WTC11 (cell line): ENCODE measurements around the gene CAPZB.

Experiments
- ARID4B ChIP-seq: sonication (generic); formaldehyde crosslinking; IDR thresholded peaks from 2 replicates; pipeline ENCODE4 v1.8.0; 2023; ENCODE audit warnings: missing genetic modification reagents, mild to moderate bottlenecking, borderline replicate concordance
- CTCF ChIP-seq: fragments of 200-600 bp; IDR thresholded peaks from 2 replicates; pipeline ENCODE4 v1.8.0; 2022; ENCODE audit warnings: antibody characterized with exemption
- E2F4 ChIP-seq: sonication (generic); formaldehyde crosslinking; IDR thresholded peaks from 2 replicates; pipeline ENCODE4 v1.8.1; 2022; ENCODE audit warnings: low read depth, mild to moderate bottlenecking, moderate library complexity, missing genetic modification reagents, borderline replicate concordance
- ELF4 ChIP-seq: sonication (generic); formaldehyde crosslinking; IDR thresholded peaks from 2 replicates; pipeline ENCODE4 v1.8.1; 2022; ENCODE audit warnings: low read depth, mild to moderate bottlenecking, moderate library complexity, missing genetic modification reagents
- FOXP4 ChIP-seq: sonication (generic); formaldehyde crosslinking; IDR thresholded peaks from 2 replicates; pipeline ENCODE4 v1.8.0; 2022; ENCODE audit warnings: mild to moderate bottlenecking, missing genetic modification reagents
- SMAD3 ChIP-seq: sonication (generic); formaldehyde crosslinking; IDR thresholded peaks from 2 replicates; pipeline ENCODE4 v1.8.0; 2022; ENCODE audit warnings: missing genetic modification reagents, mild to moderate bottlenecking, borderline replicate concordance
- TF ChIP-seq, protein P1 (sequence below): sonication (generic); formaldehyde crosslinking; IDR thresholded peaks from 2 replicates; pipeline ENCODE4 v1.8.0; 2022; ENCODE audit warnings: mild to moderate bottlenecking, missing genetic modification reagents
- TF ChIP-seq, protein P2 (sequence below): sonication (generic); formaldehyde crosslinking; IDR thresholded peaks from 2 replicates; pipeline ENCODE4 v1.8.1; 2022; ENCODE audit warnings: low read depth, missing genetic modification reagents, borderline replicate concordance
- TF ChIP-seq, protein P3 (sequence below): sonication (generic); formaldehyde crosslinking; IDR thresholded peaks from 2 replicates; pipeline ENCODE4 v1.8.1; 2023; ENCODE audit warnings: mild to moderate bottlenecking, missing genetic modification reagents
- TF ChIP-seq, protein P4 (sequence below): sonication (generic); formaldehyde crosslinking; IDR thresholded peaks from 2 replicates; pipeline ENCODE4 v1.8.1; 2022; ENCODE audit warnings: mild to moderate bottlenecking, missing genetic modification reagents, moderate library complexity, borderline replicate concordance
- TF ChIP-seq, protein P5 (sequence below): sonication (generic); formaldehyde crosslinking; IDR thresholded peaks from 2 replicates; pipeline ENCODE4 v1.8.0; 2022; ENCODE audit warnings: mild to moderate bottlenecking, missing genetic modification reagents
- TF ChIP-seq, protein P6 (sequence below): sonication (generic); formaldehyde crosslinking; conservative IDR thresholded peaks from 2 replicates; pipeline ENCODE4 v1.8.1; 2022; ENCODE audit warnings: mild to moderate bottlenecking, missing genetic modification reagents
- TF ChIP-seq, protein P7 (sequence below): sonication (generic); formaldehyde crosslinking; IDR thresholded peaks from 2 replicates; pipeline ENCODE4 v1.8.1; 2022; ENCODE audit warnings: missing genetic modification reagents, borderline replicate concordance
- TF ChIP-seq, protein P8 (sequence below): fragments of 250-450 bp; sonication (Bioruptor Pico); IDR thresholded peaks from 2 replicates; pipeline ENCODE4 v1.9.0; 2021; ENCODE audit warnings: mild to moderate bottlenecking, borderline replicate concordance

GRCh38 chr1:19322481-19322880 is 162.9 kb downstream of the CAPZB start:
- TF ChIP-seq CTCF (no peak), ARID4B (CRISPR knock-in tag) (no peak), ELF4 (CRISPR knock-in tag) (no peak), E2F4 (CRISPR knock-in tag) (no peak), SMAD3 (CRISPR knock-in tag) (no peak), FOXP4 (CRISPR knock-in tag) (no peak)
- TF ChIP-seq, protein P1, sequence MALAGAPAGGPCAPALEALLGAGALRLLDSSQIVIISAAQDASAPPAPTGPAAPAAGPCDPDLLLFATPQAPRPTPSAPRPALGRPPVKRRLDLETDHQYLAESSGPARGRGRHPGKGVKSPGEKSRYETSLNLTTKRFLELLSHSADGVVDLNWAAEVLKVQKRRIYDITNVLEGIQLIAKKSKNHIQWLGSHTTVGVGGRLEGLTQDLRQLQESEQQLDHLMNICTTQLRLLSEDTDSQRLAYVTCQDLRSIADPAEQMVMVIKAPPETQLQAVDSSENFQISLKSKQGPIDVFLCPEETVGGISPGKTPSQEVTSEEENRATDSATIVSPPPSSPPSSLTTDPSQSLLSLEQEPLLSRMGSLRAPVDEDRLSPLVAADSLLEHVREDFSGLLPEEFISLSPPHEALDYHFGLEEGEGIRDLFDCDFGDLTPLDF (CRISPR knock-in tag), result no peak
- TF ChIP-seq, protein P2, sequence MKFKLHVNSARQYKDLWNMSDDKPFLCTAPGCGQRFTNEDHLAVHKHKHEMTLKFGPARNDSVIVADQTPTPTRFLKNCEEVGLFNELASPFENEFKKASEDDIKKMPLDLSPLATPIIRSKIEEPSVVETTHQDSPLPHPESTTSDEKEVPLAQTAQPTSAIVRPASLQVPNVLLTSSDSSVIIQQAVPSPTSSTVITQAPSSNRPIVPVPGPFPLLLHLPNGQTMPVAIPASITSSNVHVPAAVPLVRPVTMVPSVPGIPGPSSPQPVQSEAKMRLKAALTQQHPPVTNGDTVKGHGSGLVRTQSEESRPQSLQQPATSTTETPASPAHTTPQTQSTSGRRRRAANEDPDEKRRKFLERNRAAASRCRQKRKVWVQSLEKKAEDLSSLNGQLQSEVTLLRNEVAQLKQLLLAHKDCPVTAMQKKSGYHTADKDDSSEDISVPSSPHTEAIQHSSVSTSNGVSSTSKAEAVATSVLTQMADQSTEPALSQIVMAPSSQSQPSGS (CRISPR knock-in tag), result no peak
- TF ChIP-seq, protein P3, sequence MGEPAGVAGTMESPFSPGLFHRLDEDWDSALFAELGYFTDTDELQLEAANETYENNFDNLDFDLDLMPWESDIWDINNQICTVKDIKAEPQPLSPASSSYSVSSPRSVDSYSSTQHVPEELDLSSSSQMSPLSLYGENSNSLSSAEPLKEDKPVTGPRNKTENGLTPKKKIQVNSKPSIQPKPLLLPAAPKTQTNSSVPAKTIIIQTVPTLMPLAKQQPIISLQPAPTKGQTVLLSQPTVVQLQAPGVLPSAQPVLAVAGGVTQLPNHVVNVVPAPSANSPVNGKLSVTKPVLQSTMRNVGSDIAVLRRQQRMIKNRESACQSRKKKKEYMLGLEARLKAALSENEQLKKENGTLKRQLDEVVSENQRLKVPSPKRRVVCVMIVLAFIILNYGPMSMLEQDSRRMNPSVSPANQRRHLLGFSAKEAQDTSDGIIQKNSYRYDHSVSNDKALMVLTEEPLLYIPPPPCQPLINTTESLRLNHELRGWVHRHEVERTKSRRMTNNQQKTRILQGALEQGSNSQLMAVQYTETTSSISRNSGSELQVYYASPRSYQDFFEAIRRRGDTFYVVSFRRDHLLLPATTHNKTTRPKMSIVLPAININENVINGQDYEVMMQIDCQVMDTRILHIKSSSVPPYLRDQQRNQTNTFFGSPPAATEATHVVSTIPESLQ, result no peak
- TF ChIP-seq, protein P4, sequence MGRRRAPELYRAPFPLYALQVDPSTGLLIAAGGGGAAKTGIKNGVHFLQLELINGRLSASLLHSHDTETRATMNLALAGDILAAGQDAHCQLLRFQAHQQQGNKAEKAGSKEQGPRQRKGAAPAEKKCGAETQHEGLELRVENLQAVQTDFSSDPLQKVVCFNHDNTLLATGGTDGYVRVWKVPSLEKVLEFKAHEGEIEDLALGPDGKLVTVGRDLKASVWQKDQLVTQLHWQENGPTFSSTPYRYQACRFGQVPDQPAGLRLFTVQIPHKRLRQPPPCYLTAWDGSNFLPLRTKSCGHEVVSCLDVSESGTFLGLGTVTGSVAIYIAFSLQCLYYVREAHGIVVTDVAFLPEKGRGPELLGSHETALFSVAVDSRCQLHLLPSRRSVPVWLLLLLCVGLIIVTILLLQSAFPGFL, result no peak
- TF ChIP-seq, protein P5, sequence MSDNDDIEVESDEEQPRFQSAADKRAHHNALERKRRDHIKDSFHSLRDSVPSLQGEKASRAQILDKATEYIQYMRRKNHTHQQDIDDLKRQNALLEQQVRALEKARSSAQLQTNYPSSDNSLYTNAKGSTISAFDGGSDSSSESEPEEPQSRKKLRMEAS (CRISPR knock-in tag), result no peak
- TF ChIP-seq, protein P6, sequence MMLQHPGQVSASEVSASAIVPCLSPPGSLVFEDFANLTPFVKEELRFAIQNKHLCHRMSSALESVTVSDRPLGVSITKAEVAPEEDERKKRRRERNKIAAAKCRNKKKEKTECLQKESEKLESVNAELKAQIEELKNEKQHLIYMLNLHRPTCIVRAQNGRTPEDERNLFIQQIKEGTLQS, result no peak
- TF ChIP-seq, protein P7, sequence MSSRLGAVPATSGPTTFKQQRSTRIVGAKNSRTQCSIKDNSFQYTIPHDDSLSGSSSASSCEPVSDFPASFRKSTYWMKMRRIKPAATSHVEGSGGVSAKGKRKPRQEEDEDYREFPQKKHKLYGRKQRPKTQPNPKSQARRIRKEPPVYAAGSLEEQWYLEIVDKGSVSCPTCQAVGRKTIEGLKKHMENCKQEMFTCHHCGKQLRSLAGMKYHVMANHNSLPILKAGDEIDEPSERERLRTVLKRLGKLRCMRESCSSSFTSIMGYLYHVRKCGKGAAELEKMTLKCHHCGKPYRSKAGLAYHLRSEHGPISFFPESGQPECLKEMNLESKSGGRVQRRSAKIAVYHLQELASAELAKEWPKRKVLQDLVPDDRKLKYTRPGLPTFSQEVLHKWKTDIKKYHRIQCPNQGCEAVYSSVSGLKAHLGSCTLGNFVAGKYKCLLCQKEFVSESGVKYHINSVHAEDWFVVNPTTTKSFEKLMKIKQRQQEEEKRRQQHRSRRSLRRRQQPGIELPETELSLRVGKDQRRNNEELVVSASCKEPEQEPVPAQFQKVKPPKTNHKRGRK, result no peak
- TF ChIP-seq, protein P8, sequence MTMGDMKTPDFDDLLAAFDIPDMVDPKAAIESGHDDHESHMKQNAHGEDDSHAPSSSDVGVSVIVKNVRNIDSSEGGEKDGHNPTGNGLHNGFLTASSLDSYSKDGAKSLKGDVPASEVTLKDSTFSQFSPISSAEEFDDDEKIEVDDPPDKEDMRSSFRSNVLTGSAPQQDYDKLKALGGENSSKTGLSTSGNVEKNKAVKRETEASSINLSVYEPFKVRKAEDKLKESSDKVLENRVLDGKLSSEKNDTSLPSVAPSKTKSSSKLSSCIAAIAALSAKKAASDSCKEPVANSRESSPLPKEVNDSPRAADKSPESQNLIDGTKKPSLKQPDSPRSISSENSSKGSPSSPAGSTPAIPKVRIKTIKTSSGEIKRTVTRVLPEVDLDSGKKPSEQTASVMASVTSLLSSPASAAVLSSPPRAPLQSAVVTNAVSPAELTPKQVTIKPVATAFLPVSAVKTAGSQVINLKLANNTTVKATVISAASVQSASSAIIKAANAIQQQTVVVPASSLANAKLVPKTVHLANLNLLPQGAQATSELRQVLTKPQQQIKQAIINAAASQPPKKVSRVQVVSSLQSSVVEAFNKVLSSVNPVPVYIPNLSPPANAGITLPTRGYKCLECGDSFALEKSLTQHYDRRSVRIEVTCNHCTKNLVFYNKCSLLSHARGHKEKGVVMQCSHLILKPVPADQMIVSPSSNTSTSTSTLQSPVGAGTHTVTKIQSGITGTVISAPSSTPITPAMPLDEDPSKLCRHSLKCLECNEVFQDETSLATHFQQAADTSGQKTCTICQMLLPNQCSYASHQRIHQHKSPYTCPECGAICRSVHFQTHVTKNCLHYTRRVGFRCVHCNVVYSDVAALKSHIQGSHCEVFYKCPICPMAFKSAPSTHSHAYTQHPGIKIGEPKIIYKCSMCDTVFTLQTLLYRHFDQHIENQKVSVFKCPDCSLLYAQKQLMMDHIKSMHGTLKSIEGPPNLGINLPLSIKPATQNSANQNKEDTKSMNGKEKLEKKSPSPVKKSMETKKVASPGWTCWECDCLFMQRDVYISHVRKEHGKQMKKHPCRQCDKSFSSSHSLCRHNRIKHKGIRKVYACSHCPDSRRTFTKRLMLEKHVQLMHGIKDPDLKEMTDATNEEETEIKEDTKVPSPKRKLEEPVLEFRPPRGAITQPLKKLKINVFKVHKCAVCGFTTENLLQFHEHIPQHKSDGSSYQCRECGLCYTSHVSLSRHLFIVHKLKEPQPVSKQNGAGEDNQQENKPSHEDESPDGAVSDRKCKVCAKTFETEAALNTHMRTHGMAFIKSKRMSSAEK, result no peak
